Activated CD8-positive, alpha-beta memory T cell treated with anti-CD3 and anti-CD28 coated beads for 36 hours (primary cell): ENCODE measurements around the gene TMC8. TPM values are rescaled to one million over a fixed set of nuclear protein-coding genes. Genes with fewer than 3 reads are reported as not detected.

Experiments used
- CTCF ChIA-PET: fragments of 350-600 bp; sonication (Branson Sonifier 250); formaldehyde crosslinking; loops from one replicate; lab custom pipeline; 2021; ENCODE audit warnings: antibody characterized with exemption; lab: Charles Lee
- POLR2A ChIA-PET: fragments of 350-600 bp; sonication (Branson Sonifier 250); formaldehyde crosslinking; loops from one replicate; lab custom pipeline; 2021; ENCODE audit warnings: antibody characterized with exemption; lab: Charles Lee
- total RNA-seq, 2 experiments: library from RNA; stranded (reverse); gene quantifications; one replicate each; pipeline ENCODE4 v1.2.3, GENCODE V29; 2021

The TMC8 gene
- total RNA-seq, 2 experiments from 2014 or later = 139 to 144 TPM

DNA sequence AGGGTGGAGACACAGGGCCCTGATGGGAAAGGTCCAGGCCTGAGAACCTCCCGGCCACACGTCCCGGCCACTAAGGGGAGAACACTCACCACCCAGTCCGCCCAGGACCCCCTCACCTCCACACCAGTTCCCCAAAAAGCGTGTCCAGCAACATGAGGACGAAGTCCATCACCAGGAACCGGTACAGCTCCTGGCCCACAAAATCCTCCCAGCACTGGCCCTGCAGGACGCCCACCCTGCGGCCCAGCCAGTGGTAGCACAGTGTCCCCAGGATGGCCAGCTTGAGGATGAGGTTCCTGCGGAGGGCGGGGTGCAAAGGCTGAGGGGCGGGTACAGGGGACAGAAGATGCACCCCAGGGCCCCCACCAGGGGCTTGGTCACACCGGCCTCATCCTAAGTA is 10.0 kb upstream of the TMC8 start:
- CTCF ChIA-PET = interaction anchor here (1.3 to 3.1 kb wide), 3 partner anchors 10 to 56 kb away, joined by 4 to 15 read pairs (median 5); partner anchors contain the start of gene TMC8
- POLR2A ChIA-PET = interaction anchor here (0.6 to 1.8 kb wide), 3 partner anchors 13 to 66 kb away, joined by 3 to 7 read pairs (median 3); no protein-coding TSS in a partner anchor

DNA sequence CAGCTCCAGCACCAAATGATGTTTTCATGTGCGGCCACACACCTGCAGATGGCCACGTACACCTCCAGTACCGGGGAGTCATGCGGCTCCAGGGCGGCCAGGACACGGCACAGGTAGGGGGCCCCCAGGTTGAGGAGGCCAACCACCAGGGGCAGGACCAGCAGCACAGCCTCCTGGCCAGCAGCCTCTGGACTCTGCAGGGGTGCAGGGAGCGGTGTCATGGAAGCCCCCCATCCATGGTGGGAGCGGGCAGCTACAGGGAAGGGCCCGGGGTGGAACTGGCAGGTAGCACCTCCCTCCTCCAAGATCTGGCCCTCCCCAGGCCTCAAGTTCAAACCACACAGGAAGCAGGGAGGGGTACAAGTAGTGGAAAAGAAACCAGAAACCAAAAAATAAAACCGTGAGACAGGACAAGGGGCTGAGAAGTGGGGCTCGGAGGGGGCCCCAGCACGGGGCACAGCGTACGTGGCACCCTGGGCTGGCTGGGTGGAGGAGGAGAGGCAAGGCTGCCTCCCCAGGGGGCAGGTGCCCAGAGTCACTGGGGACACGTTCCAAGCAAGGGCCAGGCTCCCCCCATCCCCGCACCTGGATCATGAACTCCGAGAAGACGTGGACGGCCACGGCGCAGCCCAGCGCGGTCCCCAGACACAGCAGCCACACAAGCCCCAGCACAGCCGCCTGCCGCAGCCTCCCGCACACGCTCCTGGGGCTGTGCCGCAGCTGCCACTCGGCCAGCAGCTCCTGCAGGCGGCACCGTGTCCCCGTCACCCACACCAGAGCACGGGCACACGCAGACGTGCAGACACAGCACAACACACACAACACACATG is 9.4 kb upstream of the TMC8 start:
- CTCF ChIA-PET = interaction anchor here (1.0 to 10.0 kb wide), 8 partner anchors 7 to 130 kb away, joined by 3 to 62 read pairs (median 4); partner anchors contain the start of genes TK1 and TMC8
- POLR2A ChIA-PET = interaction anchor here (0.7 to 1.8 kb wide), 4 partner anchors 9 to 28 kb away, joined by 3 to 7 read pairs (median 3); partner anchors contain the start of gene TMC8

DNA sequence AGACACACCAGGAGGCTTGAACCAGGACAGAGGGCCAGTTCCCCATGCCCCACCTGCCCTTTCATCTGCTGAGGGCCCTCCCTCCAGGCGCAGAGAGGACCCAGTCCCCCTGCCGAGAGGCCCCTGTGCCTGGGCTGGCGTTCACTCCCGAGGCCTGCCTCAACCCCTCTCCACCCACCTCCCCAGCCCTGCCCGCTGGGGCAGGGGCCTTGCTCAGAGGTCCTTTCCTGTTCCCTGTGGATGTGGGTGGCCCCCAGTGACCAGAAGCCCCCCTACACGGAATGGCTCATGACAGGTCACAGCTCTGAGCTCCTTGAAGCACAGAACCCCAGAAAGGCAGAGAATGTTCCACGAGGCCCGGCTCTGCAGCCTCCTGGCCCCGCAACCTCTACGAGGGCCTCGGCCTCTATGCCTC is 8.8 kb upstream of the TMC8 start:
- CTCF ChIA-PET = interaction anchor here (1.0 to 10.0 kb wide), 7 partner anchors 8 to 129 kb away, joined by 3 to 62 read pairs (median 4); partner anchors contain the start of gene TK1
- POLR2A ChIA-PET = interaction anchor here (0.9 to 1.0 kb wide), 2 partner anchors 9 to 20 kb away, joined by 3 read pairs; partner anchors contain the start of gene TMC8

DNA sequence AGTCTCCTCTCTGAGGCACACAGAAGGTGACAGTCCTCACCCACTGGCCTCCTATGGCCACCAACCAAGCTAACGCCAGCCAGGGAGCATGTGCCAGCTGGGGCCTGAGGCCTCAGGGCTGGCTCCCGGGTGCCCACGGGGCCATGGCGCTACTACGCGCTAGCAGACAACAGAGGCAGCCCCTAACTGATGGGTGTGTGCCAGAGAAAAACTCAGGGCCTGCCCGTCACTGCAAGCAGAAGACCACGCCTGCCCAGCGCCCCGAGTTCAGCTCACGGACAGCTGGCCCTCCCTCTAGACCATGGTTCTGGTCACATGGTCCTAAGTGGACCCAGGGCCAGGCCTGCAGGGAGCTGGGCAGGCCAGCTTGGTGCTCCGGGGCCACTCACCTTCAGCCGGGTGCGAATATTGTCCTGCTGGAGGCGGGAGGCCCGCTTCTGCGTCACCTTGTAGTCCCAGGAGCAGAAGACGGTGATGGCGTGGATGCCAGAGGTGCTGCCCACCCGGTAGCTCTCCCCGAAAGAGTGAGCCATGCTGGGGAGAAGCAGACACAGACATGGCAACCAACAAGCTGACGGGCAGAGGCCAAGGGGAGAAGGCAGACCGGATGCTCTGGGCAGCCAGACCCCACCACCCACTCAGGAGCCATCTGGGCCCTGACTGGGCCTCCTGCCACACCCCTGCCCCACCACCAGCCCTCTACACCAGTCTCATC is 8.2 kb upstream of the TMC8 start:
- POLR2A ChIA-PET = interaction anchor here (0.6 to 1.0 kb wide), 2 partner anchors 20 to 140 kb away, joined by 3 to 6 read pairs; no protein-coding TSS in a partner anchor
- CTCF ChIA-PET = interaction anchor here (1.0 to 10.0 kb wide), 7 partner anchors 8 to 129 kb away, joined by 3 to 62 read pairs (median 4); partner anchors contain the start of gene TK1

DNA sequence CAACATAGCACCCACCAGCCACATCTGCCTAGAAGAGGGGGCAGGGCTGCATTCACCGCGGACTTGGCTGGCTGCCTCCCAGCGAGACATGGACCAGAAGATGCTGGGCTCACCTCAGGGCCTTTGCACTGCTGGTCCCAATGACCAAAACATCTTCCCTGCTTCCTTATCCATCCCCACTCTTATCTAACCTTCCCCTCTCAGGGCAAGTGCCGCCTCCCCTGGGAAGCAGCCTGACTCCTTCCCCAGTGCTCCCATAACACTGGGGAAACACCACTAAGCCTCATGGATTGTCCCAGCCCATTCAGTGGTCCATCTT is 7.7 kb upstream of the TMC8 start:
- ChIA-PET POLR2A (interaction anchor here (0.6 kb wide), 1 partner anchor 139 kb away, joined by 6 read pairs; no protein-coding TSS in a partner anchor), CTCF (interaction anchor here (1.5 to 10.0 kb wide), 4 partner anchors 9 to 13 kb away, joined by 4 to 62 read pairs (median 10); no protein-coding TSS in a partner anchor)

DNA sequence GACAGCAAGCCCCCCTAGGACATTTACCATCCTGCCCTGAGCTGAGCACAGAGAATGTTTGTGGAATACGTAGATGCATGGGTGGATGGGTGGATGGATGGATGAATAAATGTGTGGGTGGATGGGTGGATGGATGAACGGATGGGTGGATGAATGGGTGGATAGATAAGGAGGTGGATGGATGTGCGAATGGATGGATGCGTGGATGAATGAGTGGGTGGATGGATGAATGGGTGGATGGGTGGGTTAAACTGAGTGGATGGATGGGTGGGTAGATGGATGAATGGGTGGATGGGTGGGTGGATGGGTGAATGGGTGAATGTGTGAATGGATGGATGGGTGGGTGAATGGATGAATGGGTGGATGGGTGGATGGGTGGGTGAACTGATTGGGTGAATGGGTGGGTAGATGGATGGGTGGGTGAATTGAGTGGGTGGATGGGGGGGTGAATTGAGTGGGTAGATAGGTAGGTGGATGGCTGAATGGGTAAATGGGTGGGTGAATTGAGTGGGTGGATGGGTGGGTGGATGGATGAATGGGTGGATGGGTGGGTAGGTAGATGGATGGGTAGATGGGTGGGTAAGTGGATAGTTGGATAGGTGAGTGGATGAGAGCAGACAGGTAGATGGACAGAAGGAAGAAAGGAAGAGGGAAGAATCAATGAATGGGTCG is 7.2 kb upstream of the TMC8 start:
- POLR2A ChIA-PET = interaction anchor here (0.6 to 0.7 kb wide), 2 partner anchors 19 to 139 kb away, joined by 4 to 6 read pairs; no protein-coding TSS in a partner anchor
- CTCF ChIA-PET = interaction anchor here (2.2 to 10.0 kb wide), 3 partner anchors 9 to 13 kb away, joined by 6 to 68 read pairs (median 62); no protein-coding TSS in a partner anchor

DNA sequence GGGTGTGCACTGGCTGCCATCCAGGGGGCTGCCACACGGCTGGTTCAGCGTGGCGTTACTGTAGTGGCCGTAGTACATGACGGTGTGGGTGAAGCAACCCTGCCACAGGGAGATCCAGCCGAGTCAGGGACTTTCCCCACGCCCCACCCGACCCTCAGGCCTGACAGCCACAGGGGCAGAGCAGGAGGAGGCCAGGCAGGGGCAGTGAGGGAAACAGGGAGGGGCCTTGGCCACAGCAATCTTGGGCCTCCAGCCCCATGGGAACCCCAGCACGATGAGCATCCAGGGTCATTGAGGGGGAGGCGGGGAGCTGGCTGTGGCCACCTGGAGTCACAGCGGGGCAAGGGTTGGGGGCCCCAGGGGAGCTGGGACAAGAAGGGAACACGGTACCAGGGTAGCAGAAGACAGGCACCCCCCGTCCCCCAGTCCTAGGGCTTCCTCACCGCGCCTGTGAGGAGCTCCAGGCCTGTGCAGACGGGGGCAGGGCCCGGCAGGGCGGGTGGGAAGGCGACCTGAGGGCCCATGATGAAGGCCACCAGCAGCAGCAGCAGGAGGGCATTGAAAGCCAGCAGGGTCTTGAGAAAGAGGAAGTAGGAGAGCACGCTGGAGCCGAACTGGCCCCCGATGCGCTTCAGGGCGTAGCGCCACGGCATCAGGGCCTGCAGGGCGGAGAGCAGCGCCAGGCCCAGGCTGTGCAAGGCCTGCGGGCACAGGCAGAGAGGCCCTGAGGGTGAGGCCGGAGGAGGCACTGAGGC is 6.3 kb upstream of the TMC8 start:
- ChIA-PET POLR2A (interaction anchor here (0.7 to 1.7 kb wide), 5 partner anchors 10 to 18 kb away, joined by 4 to 6 read pairs (median 4); no protein-coding TSS in a partner anchor), CTCF (interaction anchor here (1.2 to 10.0 kb wide), 4 partner anchors 10 to 127 kb away, joined by 4 to 68 read pairs (median 33); no protein-coding TSS in a partner anchor)

DNA sequence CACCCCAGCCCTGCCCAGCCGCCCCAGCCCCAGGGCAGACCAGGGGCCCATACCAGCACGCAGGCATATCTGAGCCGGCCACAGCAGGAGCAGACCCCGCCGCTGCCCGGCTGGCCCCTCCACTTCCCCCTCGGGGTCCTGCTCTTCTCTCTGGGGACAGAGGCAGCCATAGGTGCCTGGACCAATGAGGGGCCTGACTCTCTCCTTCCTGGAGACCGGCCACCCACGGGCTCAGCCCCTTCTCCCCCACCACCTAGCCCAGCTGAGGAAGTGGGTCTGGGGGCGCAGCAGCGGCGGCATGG is 5.8 kb upstream of the TMC8 start:
- CTCF ChIA-PET = interaction anchor here (0.6 to 10.0 kb wide), 5 partner anchors 11 to 663 kb away, joined by 3 to 68 read pairs (median 4); no protein-coding TSS in a partner anchor
- POLR2A ChIA-PET = interaction anchor here (1.0 to 1.7 kb wide), 4 partner anchors 10 to 15 kb away, joined by 4 to 6 read pairs (median 4); no protein-coding TSS in a partner anchor

DNA sequence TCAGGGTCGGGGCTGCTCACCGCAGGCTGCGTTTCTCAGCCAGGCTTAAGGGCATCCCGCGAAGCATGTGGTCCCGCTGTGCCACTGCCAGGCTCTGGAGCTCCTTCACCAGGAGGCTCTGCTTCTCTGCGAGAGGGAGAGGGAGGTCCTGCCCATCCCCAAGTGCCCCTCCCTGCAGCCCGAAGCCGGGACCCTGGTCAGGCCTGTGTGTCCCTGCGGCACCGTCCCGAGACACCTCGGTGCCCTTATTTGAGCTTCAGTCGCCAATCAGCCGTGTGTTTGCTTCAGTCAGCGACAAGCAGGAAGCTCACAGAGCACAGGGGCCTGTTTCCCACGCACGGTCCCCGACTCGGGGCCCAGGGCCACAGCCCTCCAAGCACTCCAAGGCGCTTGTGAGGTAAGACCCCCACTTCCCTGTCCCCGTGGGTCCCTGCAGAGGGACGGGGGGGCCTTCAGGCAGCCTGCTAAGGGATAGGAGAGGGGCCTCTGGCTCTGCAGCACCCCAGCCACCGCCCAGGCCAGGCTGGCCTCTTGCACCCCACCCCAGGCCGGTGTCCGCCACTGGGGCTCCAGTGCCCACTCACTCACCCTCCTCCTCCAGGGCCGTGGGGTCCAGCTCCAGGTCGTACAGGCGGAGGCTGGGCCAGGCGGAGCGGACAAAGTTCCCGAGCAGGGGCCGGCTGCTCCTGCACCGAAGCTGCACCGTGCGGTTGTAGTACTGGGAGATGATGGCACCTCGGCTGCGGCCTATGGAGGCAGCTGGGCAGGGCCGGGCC is 5.2 kb upstream of the TMC8 start:
- ChIA-PET CTCF (interaction anchor here (0.6 to 10.0 kb wide), 5 partner anchors 11 to 663 kb away, joined by 3 to 68 read pairs (median 4); no protein-coding TSS in a partner anchor), POLR2A (interaction anchor here (1.0 to 1.7 kb wide), 5 partner anchors 9 to 44 kb away, joined by 4 to 6 read pairs (median 4); no protein-coding TSS in a partner anchor)

DNA sequence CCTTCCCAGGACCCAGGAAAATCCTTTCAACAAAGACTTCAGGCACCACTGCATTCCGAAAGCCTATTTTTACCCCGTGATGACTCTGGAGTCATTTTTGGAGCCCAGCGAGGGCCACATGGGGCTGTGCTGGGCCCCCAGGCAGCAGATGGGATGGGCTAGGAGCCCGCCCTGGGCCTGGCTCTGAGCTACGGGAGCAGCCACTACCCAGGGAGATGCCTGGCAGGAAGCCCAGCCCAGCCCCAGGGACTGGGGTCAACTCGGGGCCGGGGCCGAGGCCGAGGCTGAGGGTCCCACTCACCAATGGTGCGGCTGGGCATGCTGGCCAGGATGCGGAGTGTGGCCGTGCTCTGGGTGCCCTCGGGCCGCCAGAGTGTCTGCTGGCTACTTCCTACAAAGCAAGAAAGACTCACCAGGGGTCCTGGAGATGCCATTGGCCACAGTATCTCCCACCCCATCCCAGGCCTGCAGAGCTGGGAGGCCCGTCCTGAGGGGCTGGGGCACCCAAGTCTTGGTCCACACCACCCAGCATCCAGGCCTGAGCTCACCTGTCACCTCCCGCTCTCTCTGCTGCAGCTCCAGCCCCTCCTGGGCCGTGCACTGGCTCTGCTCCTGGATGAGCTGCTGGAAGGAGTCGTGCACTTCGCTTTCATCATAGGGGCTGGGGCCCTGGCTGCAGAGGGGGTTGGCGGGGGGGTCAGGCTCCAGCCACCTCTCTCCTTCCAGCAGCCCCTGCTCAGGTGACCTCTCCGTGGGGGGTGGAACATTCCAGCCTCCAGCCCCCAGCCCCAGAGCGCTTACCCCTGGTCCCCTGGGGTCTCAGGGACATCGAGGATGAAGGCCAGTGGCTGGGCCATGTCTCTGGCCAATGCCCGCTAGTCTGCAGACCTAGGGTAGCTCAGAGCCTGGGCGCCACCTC is 4.3 kb upstream of the TMC8 start:
- CTCF ChIA-PET = interaction anchor here (0.8 to 10.0 kb wide), 4 partner anchors 10 to 19 kb away, joined by 3 to 68 read pairs (median 32); no protein-coding TSS in a partner anchor
- POLR2A ChIA-PET = interaction anchor here (1.0 to 1.7 kb wide), 5 partner anchors 11 to 168 kb away, joined by 3 to 7 read pairs (median 6); partner anchors contain the start of gene TNRC6C

DNA sequence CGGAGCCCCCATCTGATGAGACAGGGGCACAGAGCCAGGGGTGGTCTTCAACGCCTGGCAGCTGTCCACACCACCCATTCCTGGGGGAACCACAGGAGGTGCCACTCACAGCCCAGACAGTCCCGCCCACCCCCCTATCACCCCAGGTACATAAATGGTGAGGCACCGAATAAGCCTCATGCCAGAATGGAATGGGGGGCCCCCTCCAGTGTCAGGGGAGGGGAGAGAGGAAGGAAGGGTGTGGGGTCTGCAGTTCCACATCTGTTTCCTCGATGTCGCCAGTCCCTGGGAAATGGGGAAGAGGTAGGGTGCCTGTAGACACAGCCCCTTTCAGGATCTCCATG is 3.7 kb upstream of the TMC8 start:
- ChIA-PET CTCF (interaction anchor here (0.8 to 10.0 kb wide), 4 partner anchors 9 to 18 kb away, joined by 3 to 68 read pairs (median 32); no protein-coding TSS in a partner anchor), POLR2A (interaction anchor here (0.7 to 1.7 kb wide), 4 partner anchors 8 to 168 kb away, joined by 3 to 7 read pairs (median 4); partner anchors contain the start of gene TNRC6C)

DNA sequence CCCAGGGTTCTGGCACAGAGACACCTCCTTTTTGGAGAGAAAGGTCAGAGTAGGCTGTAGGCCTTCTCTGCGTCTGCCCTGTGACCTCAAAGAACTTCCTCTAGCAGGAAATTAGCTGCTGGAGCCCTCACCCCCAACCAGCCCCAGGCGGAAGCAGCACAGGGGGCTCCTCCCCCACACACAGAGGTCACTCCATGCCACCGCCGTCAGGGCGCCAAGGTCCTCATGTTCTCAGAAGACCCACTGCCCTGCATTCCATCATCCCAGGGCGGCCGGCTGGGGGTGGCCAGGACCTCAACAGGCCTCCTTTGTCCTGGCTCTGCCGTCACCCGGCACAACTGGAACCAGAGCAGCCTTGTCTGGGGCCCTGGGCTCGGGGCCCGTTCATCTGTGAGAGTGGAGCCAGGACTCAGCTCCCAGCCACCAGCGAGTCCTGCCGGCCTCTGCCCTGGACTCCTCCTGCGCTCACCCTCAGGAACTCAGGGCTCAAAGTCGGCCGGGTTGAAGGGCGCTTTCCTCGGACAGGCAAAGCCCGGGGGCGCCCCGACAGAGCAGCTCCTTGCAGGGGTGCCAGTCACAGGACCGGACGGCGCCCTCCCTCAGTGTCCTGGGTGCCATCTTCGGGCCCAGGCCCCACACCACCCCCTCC is 3.2 kb upstream of the TMC8 start:
- ChIA-PET CTCF (interaction anchor here (0.8 to 10.0 kb wide), 5 partner anchors 9 to 233 kb away, joined by 3 to 68 read pairs (median 4); no protein-coding TSS in a partner anchor), POLR2A (interaction anchor here (0.7 to 1.7 kb wide), 4 partner anchors 8 to 169 kb away, joined by 3 to 7 read pairs (median 4); partner anchors contain the start of gene TNRC6C)

DNA sequence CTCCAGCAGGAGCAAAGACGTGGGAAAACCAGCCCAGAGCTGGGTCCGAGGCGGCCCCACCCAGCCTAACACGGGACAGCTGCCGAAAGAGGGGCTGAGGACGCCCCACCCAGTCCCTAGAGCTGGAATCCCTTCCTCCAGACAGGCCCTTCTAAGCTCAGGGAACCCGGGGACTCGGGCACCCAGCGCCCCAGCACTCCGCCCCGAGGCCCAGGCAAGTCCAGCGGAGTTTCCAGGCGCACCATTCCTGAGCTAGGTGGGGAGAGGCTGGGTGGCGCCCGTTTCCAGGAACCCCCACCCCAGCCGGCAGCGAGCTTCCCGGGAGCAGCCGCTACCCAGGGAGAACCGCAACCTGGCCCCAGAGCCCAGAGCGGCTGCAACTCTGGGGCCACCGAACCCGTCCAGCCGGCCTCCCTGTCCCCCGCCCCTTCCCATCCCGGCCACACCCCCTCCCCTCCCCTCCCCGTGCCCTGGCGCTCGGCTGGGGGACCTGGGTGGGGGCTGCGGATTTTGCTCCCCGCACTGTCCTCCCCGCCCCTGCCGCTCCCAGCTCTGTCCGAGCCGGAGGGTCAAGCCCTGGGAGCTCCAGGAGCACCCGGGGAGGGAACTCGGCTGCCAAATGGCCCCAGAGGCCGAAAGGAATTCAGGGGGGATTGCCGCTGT is 2.6 kb upstream of the TMC8 start:
- CTCF ChIA-PET = interaction anchor here (0.9 to 10.0 kb wide), 4 partner anchors 8 to 233 kb away, joined by 3 to 68 read pairs (median 33); no protein-coding TSS in a partner anchor
- POLR2A ChIA-PET = interaction anchor here (0.7 to 1.7 kb wide), 4 partner anchors 9 to 169 kb away, joined by 3 to 7 read pairs (median 4); partner anchors contain the start of gene TNRC6C
